Measurements from ENCODE around the gene LZTFL1.

GRCh38 chr3:45798034-45798433 is 43.9 kb downstream of the LZTFL1 start:
- TF ChIP-seq POLR2A (IDR thresholded peaks at IDR 0.05; ENCODE audit: low read depth, low read length) (no peak), POLR2AphosphoS5 (IDR thresholded peaks at IDR 0.05; ENCODE audit: low read depth, low read length) (no peak), TAF1 (IDR thresholded peaks at IDR 0.05; ENCODE audit: borderline replicate concordance, low read depth, low read length) (no peak)

Data from GM12892 (cell line).